ENCODE results near the gene PURA.

GRCh38 chr5:140142856-140143255 lies 28.9 kb downstream of the PURA start:
- TF ChIP-seq CTCF (IDR thresholded peaks at IDR 0.05; ENCODE audit: low read depth, low read length, missing input control) (no peak), RAD21 (IDR thresholded peaks at IDR 0.05) (no peak), RXRA (IDR thresholded peaks at IDR 0.05) (peak in 1 of 2 donors; percentile 56), ZBTB33 (IDR thresholded peaks at IDR 0.05) (no peak), SP1 (IDR thresholded peaks at IDR 0.05) (no peak), REST (IDR thresholded peaks at IDR 0.05) (no peak), TAF1 (conservative IDR thresholded peaks at IDR 0.05) (no peak), YY1 (IDR thresholded peaks at IDR 0.05) (no peak), NR2F2 (IDR thresholded peaks at IDR 0.05) (no peak), JUND (IDR thresholded peaks at IDR 0.05) (peak in 1 of 2 donors; percentile 25), FOXA1 (IDR thresholded peaks at IDR 0.05) (no peak), MAX (IDR thresholded peaks at IDR 0.05) (no peak)
- TF ChIP-seq, protein P1, sequence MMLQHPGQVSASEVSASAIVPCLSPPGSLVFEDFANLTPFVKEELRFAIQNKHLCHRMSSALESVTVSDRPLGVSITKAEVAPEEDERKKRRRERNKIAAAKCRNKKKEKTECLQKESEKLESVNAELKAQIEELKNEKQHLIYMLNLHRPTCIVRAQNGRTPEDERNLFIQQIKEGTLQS (IDR thresholded peaks at IDR 0.05) = no peak

All from liver (tissue), 3 donors.